ENCODE data around the gene AP3M1.

Gene AP3M1

GRCh38 chr10:74104480-74104879 is 46.1 kb downstream of the AP3M1 start:
- TF ChIP-seq POLR2AphosphoS5 (IDR thresholded peaks at IDR 0.05; ENCODE audit: low read depth, low read length) (no peak), SIN3A (IDR thresholded peaks at IDR 0.05; ENCODE audit: borderline replicate concordance, insufficient read depth, low read length) (no peak), FOXP2 (optimal IDR thresholded peaks at IDR 0.05; ENCODE audit: borderline replicate concordance, extremely low read depth, extremely low read length, insufficient read depth) (no peak), REST (IDR thresholded peaks at IDR 0.05; ENCODE audit: insufficient read depth in 1 of 2, low read depth in 2 of 2, low read length in 2 of 2) (no peak), TAF1 (IDR thresholded peaks at IDR 0.05; ENCODE audit: borderline replicate concordance, insufficient read depth, low read length) (no peak)

GRCh38 chr10:74103560-74104258 is 46.9 kb downstream of the AP3M1 start:
- no peak for TF ChIP-seq REST (IDR thresholded peaks at IDR 0.05; ENCODE audit: insufficient read depth in 1 of 2, low read depth in 2 of 2, low read length in 2 of 2)
- no peak for TF ChIP-seq SIN3A (IDR thresholded peaks at IDR 0.05; ENCODE audit: borderline replicate concordance, insufficient read depth, low read length)
- no peak for TF ChIP-seq FOXP2 (optimal IDR thresholded peaks at IDR 0.05; ENCODE audit: borderline replicate concordance, extremely low read depth, extremely low read length, insufficient read depth)
- TF ChIP-seq TAF1 (IDR thresholded peaks at IDR 0.05; ENCODE audit: borderline replicate concordance, insufficient read depth, low read length): no peak
- TF ChIP-seq POLR2AphosphoS5 (IDR thresholded peaks at IDR 0.05; ENCODE audit: low read depth, low read length): no peak

GRCh38 chr10:74099836-74100235 is 50.8 kb downstream of the AP3M1 start:
- no peak for TF ChIP-seq SIN3A (IDR thresholded peaks at IDR 0.05; ENCODE audit: borderline replicate concordance, insufficient read depth, low read length)
- TF ChIP-seq FOXP2 (optimal IDR thresholded peaks at IDR 0.05; ENCODE audit: borderline replicate concordance, extremely low read depth, extremely low read length, insufficient read depth): no peak
- no peak for TF ChIP-seq POLR2AphosphoS5 (IDR thresholded peaks at IDR 0.05; ENCODE audit: low read depth, low read length)
- TF ChIP-seq REST (IDR thresholded peaks at IDR 0.05; ENCODE audit: insufficient read depth in 1 of 2, low read depth in 2 of 2, low read length in 2 of 2): no peak
- no peak for TF ChIP-seq TAF1 (IDR thresholded peaks at IDR 0.05; ENCODE audit: borderline replicate concordance, insufficient read depth, low read length)

GRCh38 chr10:74099420-74099819 is 51.2 kb downstream of the AP3M1 start:
- TF ChIP-seq POLR2AphosphoS5 (IDR thresholded peaks at IDR 0.05; ENCODE audit: low read depth, low read length) (no peak), FOXP2 (optimal IDR thresholded peaks at IDR 0.05; ENCODE audit: borderline replicate concordance, extremely low read depth, extremely low read length, insufficient read depth) (no peak), SIN3A (IDR thresholded peaks at IDR 0.05; ENCODE audit: borderline replicate concordance, insufficient read depth, low read length) (no peak), TAF1 (IDR thresholded peaks at IDR 0.05; ENCODE audit: borderline replicate concordance, insufficient read depth, low read length) (no peak), REST (IDR thresholded peaks at IDR 0.05; ENCODE audit: insufficient read depth in 1 of 2, low read depth in 2 of 2, low read length in 2 of 2) (no peak)

Measured in PFSK-1 (cell line).